Left lung (tissue), 10 donors: ENCODE data around the gene GATAD2A. TPM values are rescaled to one million over a fixed set of nuclear protein-coding genes. Genes with fewer than 3 reads are reported as not detected.

ENCODE experiments used
- ATAC-seq: fragments of 200-7000 bp; cut with Tn5 transposase; one replicate; pipeline ENCODE4 v1.9.1; 2020; ENCODE audit warnings: moderate library complexity
- DNase-seq, 4 donors: peaks; one replicate each; pipeline ENCODE4 v3.0.0-alpha.2; 2013 to 2020
- H3K27ac ChIP-seq, 2 donors: fragments of 200-600 bp; sonication (generic) in 1 of 2; one replicate each; pipeline versions ENCODE4 v1.5.0 to v1.8.0; 2020 to 2021
- H3K27me3 ChIP-seq, 2 donors: fragments of 200-600 bp; sonication (generic) in 1 of 2; one replicate each; pipeline versions ENCODE4 v1.5.0 to v1.8.0; 2020 to 2021
- H3K36me3 ChIP-seq, 2 donors: fragments of 200-600 bp; sonication (generic) in 1 of 2; one replicate each; pipeline versions ENCODE4 v1.5.0 to v1.8.0; 2020 to 2021
- H3K4me1 ChIP-seq, 2 donors: fragments of 200-600 bp; one replicate each; pipeline ENCODE4 v1.8.0; 2021
- H3K4me3 ChIP-seq, 2 donors: fragments of 200-600 bp; sonication (generic) in 1 of 2; one replicate each; pipeline versions ENCODE4 v1.5.0 to v1.8.0; 2020 to 2021; ENCODE audit warnings: mild to moderate bottlenecking in 1 of 2
- H3K9me3 ChIP-seq, 2 donors: fragments of 200-600 bp; sonication (generic) in 1 of 2; one replicate each; pipeline versions ENCODE4 v1.5.0 to v1.8.0; 2020 to 2021
- CTCF ChIP-seq, 2 donors: fragments of 200-600 bp; sonication (generic) in 1 of 2; IDR thresholded peaks; one replicate each; pipeline versions ENCODE4 v1.5.0 to v1.8.0; 2021; ENCODE audit warnings: antibody characterized with exemption in 2 of 2
- intact Hi-C, 2 donors: fragments of 100-400 bp; cut with DNase I; formaldehyde crosslinking; loops; one replicate each; pipeline versions ENCODE4 v1.11.2 to v1.14.2; 2022
- polyA plus RNA-seq, 6 donors: library from polyadenylated mRNA; unstranded; fragments of 120-200 nt; gene quantifications; one replicate each; pipeline ENCODE4 v1.2.1, GENCODE V29; 2013; ENCODE audit not compliant: insufficient read length in 6 of 6
- total RNA-seq, 2 donors: library from RNA; stranded (reverse); fragmentation: NEBNext Ultra II Directional; extraction: Animal tissue kit (Norgen Biotek cat#: 25700); gene quantifications; one replicate each; pipeline ENCODE4 v1.2.1, GENCODE V29; 2021
- donor health status: DM: no; HTN: yes; CAD: no.
- donor health status: DM: no; HTN: no; CAD: no.

Gene GATAD2A
- total and polyA plus RNA-seq, 8 donors: 39.3 to 97.3 (median 49.0) TPM

GRCh38 chr19:19513682-19514081 lies 108.2 kb downstream of the GATAD2A start:
- no peak for DNase-seq
- Histone ChIP-seq H3K36me3 (no peaks in the 10 kb centered on the region), H3K4me3 (no peak overlapping the region), H3K27ac (no peak overlapping the region), H3K27me3 (no peaks in the 10 kb centered on the region), H3K4me1 (peaks cover 8 to 31% of the 10 kb centered on the region in 2 donors), H3K9me3 (peaks cover 0 to 8% of the 10 kb centered on the region in 2 donors)
- ATAC-seq: no peak
- TF ChIP-seq CTCF (IDR thresholded peaks at IDR 0.05): no peak
- intact Hi-C loops: no loop called here

GRCh38 chr19:19514215-19514657 lies 108.8 kb downstream of the GATAD2A start:
- H3K9me3 ChIP-seq: peaks cover 0 to 8% of the 10 kb centered on the region in 2 donors
- DNase-seq (peak; percentile 67 to 89 (median 81)), ATAC-seq (peak; percentile 19)
- no peak overlapping the region for H3K27ac ChIP-seq
- H3K4me3 ChIP-seq: no peak overlapping the region
- intact Hi-C loops: no loop called here
- TF ChIP-seq CTCF (IDR thresholded peaks at IDR 0.05): no peak
- H3K4me1 ChIP-seq: peaks cover 8 to 33% of the 10 kb centered on the region in 2 donors
- H3K27me3 ChIP-seq: no peaks in the 10 kb centered on the region
- H3K36me3 ChIP-seq: peaks cover 0 to 4% of the 10 kb centered on the region in 2 donors

- no peak for TF ChIP-seq CTCF (IDR thresholded peaks at IDR 0.05)
- Histone ChIP-seq H3K27me3 (no peaks in the 10 kb centered on the region), H3K9me3 (peaks cover 0 to 8% of the 10 kb centered on the region in 2 donors), H3K4me3 (peak within 1 kb of the TSS; percentile 93 to 96), H3K36me3 (peaks cover 0 to 13% of the 10 kb centered on the region in 2 donors), H3K4me1 (peaks cover 8 to 34% of the 10 kb centered on the region in 2 donors), H3K27ac (peak within 1 kb of the TSS; percentile 82 to 88)
- ATAC-seq (no peak), DNase-seq (peak in 1 of 4 donors; percentile 81)
- intact Hi-C loops: no loop called here
Measured at GRCh38 chr19:19514881-19515641, 109.6 kb downstream of the GATAD2A start, which contains the start of gene TSSK6. TSSK6 (minus strand) TSS chr19:19515548; CDS start chr19:19515427, 121 bp downstream.

GRCh38 chr19:19515642-19516519 lies 110.4 kb downstream of the GATAD2A start, which contains the start of gene NDUFA13:
NDUFA13 (plus strand) TSS chr19:19516225; CDS start chr19:19516239, 14 bp downstream.
- intact Hi-C loops: no loop called here
- Histone ChIP-seq H3K36me3 (peaks cover 0 to 19% of the 10 kb centered on the region in 2 donors), H3K4me1 (peaks cover 8 to 34% of the 10 kb centered on the region in 2 donors), H3K27me3 (no peaks in the 10 kb centered on the region), H3K27ac (peak within 1 kb of the TSS; percentile 82 to 88), H3K9me3 (peaks cover 0 to 8% of the 10 kb centered on the region in 2 donors), H3K4me3 (peak within 1 kb of the TSS; percentile 93 to 96)
- TF ChIP-seq CTCF (IDR thresholded peaks at IDR 0.05): no peak
- peak; percentile 94 for ATAC-seq
- DNase-seq: peak; percentile 91 to 95 (median 95)
